Activated CD8-positive, alpha-beta T cell treated with anti-CD3 and anti-CD28 coated beads for 36 hours (primary cell): Measurements from ENCODE around the gene STK32C. TPM values are rescaled to one million over a fixed set of nuclear protein-coding genes. Genes with fewer than 3 reads are reported as not detected.

Experiments
- ATAC-seq: fragments of 200-7000 bp; cut with Tn5 transposase; one replicate; pipeline ENCODE4 v1.10.0; 2021; ENCODE audit warnings: mild to moderate bottlenecking, moderate library complexity
- CTCF ChIA-PET: fragments of 350-600 bp; sonication (Branson Sonifier 250); formaldehyde crosslinking; loops from one replicate; lab custom pipeline; 2021; ENCODE audit warnings: antibody characterized with exemption; lab: Charles Lee
- POLR2A ChIA-PET: fragments of 350-600 bp; sonication (Branson Sonifier 250); formaldehyde crosslinking; loops from one replicate; lab custom pipeline; 2021; ENCODE audit warnings: antibody characterized with exemption; lab: Charles Lee
- DNase-seq: peaks from one replicate; pipeline ENCODE4 v3.0.0-alpha.2; 2020
- H3K27ac Mint-ChIP-seq: one replicate; pipeline ENCODE4 v1.8.0; 2021; ENCODE audit warnings: mild to moderate bottlenecking, mixed read lengths
- H3K27me3 Mint-ChIP-seq: one replicate; pipeline ENCODE4 v1.8.0; 2021; ENCODE audit warnings: mixed read lengths
- H3K36me3 Mint-ChIP-seq: one replicate; pipeline ENCODE4 v1.8.0; 2021; ENCODE audit warnings: low read depth, mixed read lengths
- H3K4me1 Mint-ChIP-seq: one replicate; pipeline ENCODE4 v1.8.0; 2021; ENCODE audit warnings: low read depth, mixed read lengths
- H3K4me3 Mint-ChIP-seq: one replicate; pipeline ENCODE4 v1.8.0; 2021; ENCODE audit warnings: mild to moderate bottlenecking, moderate library complexity, mixed read lengths
- H3K9me3 Mint-ChIP-seq: one replicate; pipeline ENCODE4 v1.8.0; 2021; ENCODE audit warnings: mixed read lengths
- CTCF ChIP-seq: fragments of 200-600 bp; IDR thresholded peaks from one replicate; pipeline ENCODE4 v1.8.0; 2022; ENCODE audit warnings: antibody characterized with exemption, mild to moderate bottlenecking
- intact Hi-C: fragments of 100-400 bp; cut with micrococcal nuclease; formaldehyde crosslinking; loops from one replicate; pipeline ENCODE4 v1.10.0; 2022
- total RNA-seq, 2 experiments: library from RNA; stranded (reverse); gene quantifications; one replicate each; pipeline ENCODE4 v1.2.3, GENCODE V29; 2021

STK32C gene
- total RNA-seq, 2 experiments from 2014 or later: 29.3 to 31.4 TPM

DNA sequence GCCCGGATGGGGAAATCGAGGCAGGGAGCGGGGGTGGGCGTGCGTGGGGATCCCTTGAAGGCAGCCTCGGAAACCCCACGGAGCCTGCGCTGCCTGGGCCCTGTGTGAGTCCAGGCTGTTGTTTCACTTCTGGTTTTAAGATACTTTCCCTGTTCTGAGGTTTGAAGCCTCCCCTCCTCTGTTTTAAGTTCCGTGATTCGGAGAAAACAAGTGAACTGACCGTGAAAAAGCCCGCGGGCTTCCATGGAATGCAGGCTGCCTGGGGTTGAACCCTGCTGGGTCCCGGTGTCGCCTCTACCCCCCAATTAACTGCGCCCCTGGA is 24.6 kb upstream of the STK32C start:
- ATAC-seq (peak; percentile 22), DNase-seq (no peak)
- H3K27ac Mint-ChIP-seq: peak overlapping the region; percentile 87
- ChIA-PET CTCF (no interaction called here), POLR2A (interaction anchor here (1.0 kb wide), 1 partner anchor 25 kb away, joined by 3 read pairs; no protein-coding TSS in a partner anchor)
- TF ChIP-seq CTCF: no peak
- H3K4me1 Mint-ChIP-seq: peaks cover 59% of the 10 kb centered on the region
- no peaks in the 10 kb centered on the region for H3K27me3 Mint-ChIP-seq
- intact Hi-C loops: no loop called here
- H3K4me3 Mint-ChIP-seq: peak overlapping the region; percentile 90
- peaks cover 6% of the 10 kb centered on the region for H3K9me3 Mint-ChIP-seq
- peaks cover 36% of the 10 kb centered on the region for H3K36me3 Mint-ChIP-seq

DNA sequence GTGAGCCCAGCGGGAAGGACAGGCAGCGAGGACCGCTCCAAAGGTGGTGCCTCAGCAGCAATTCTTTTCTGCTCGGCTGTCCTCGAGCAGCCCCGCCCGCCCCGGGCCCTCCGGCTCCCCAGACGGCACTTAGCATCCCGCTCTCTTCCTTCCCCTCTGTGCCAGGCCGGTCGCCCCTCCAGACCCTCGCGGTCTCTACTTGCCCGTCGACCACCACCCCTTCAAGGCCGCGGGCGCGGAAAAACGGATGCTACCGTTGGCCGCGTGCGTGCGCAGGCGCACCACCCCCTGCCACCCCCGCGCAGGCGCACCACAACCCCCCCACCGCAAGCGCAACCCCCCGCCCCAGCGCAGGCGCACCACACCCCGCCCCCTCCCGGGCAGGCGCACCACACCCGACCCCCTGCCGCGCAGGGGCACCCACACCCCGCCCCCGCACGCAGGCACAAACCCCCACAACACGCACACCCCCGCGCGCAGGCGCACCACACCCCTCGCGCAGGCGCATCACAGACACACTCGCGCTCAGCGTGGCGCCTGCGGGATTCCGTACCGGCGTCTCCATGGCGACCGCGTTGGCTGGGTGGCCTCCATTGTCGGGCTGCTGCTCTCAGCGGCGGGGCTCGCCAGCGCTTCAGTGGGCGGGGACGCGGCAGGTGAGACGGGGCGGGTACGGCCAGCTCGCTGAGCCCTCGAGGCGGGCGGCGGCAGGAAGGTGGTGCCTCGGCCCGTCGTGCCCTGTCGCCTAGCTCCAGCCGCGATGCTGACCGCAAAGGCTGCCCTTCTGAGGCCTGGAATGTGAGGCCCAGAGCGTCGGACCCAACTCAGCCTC is 24.1 kb upstream of the STK32C start, which contains the start of gene LRRC27:
TSS of gene LRRC27 (plus strand) at position 593 of the 832 bp plus-strand sequence. CDS start 1,332 bp downstream, outside the sequence.
- CTCF ChIA-PET: no interaction called here

GRCh38 chr10:132330486-132330833 is 22.7 kb upstream of the STK32C start:
- Mint-ChIP-seq H3K27ac (peak overlapping the region; percentile 88), H3K4me1 (peaks cover 55% of the 10 kb centered on the region), H3K36me3 (peaks cover 51% of the 10 kb centered on the region), H3K27me3 (no peaks in the 10 kb centered on the region), H3K4me3 (peak overlapping the region; percentile 90), H3K9me3 (peaks cover 9% of the 10 kb centered on the region)
- intact Hi-C loops: no loop called here
- TF ChIP-seq CTCF: no peak
- no peak for DNase-seq
- ChIA-PET POLR2A (interaction anchor here (0.8 to 1.0 kb wide), 2 partner anchors 13 to 117 kb away, joined by 3 read pairs; no protein-coding TSS in a partner anchor), CTCF (no interaction called here)
- no peak for ATAC-seq

More for the DNA sequence above, 24.1 kb upstream of the STK32C start, which contains the start of gene LRRC27:
- no peaks in the 10 kb centered on the region for H3K27me3 Mint-ChIP-seq
- peaks cover 60% of the 10 kb centered on the region for H3K4me1 Mint-ChIP-seq
- intact Hi-C loops: no loop called here
- peak within 1 kb of the TSS; percentile 90 for H3K4me3 Mint-ChIP-seq
- H3K27ac Mint-ChIP-seq: peak within 1 kb of the TSS; percentile 88
- DNase-seq (peak; percentile 99), ATAC-seq (peak; percentile 84)
- H3K36me3 Mint-ChIP-seq: peaks cover 40% of the 10 kb centered on the region
- H3K9me3 Mint-ChIP-seq: peaks cover 8% of the 10 kb centered on the region
- POLR2A ChIA-PET: interaction anchor here (0.6 to 1.0 kb wide), 3 partner anchors 11 to 25 kb away, joined by 3 read pairs; no protein-coding TSS in a partner anchor
- TF ChIP-seq CTCF: no peak

DNA sequence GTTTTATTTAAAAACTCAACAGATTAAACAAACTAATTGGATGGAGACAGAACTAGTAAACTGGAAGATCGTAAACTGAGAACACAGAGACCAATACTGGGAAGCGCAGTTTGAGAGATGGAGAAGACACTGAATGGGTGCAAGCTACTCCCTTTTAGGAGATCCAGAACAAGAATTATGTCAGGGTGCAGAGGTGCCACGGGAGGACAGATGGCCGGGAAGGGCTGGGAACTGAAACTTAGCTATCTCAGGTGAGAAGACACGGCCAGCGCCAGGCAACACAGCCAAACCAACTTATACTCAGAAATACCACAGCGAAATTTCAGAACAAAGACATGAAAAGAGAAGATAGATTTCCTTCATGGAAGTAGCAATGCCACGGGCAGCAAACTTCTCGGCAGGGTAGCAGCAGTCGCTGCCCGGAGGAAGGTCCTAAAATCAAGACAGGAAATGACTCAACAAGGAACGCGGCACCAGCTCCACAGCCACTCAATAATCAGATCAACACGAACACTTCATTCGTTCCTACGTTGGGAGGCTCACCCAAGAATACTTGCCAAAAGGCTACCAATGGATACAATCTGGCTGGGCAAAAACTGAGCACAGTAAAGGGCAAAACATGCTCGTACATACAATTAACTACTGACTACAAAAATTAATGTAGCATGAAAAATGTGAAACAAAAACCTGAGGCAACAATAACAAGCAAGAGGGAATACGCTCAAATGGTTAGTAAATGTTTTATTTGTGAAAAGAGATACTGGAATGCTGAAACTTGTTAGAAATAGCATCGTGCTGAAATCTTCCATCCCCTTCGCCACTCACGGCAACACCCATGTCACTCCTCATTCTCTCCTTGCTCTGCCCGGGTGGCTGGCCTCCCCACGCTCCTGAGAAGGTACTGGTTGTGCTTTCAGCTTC is 22.1 kb upstream of the STK32C start:
- Mint-ChIP-seq H3K27ac (peak overlapping the region; percentile 88), H3K36me3 (peaks cover 56% of the 10 kb centered on the region), H3K4me1 (peaks cover 55% of the 10 kb centered on the region), H3K9me3 (peaks cover 9% of the 10 kb centered on the region), H3K4me3 (peak overlapping the region; percentile 90), H3K27me3 (no peaks in the 10 kb centered on the region)
- no peak for TF ChIP-seq CTCF
- ChIA-PET POLR2A (interaction anchor here (0.6 to 0.8 kb wide), 2 partner anchors 118 to 632 kb away, joined by 3 read pairs; no protein-coding TSS in a partner anchor), CTCF (interaction anchor here (0.7 to 1.4 kb wide), 3 partner anchors 111 to 124 kb away, joined by 3 read pairs; no protein-coding TSS in a partner anchor)
- peak; percentile 62 for DNase-seq
- intact Hi-C loops: no loop called here
- peak; percentile 17 for ATAC-seq
